A549 treated with Hydrocortisone at 1 μM for 4 hours (cell line): ENCODE measurements around the gene TERC. TPM values are rescaled to one million over a fixed set of nuclear protein-coding genes. Genes with fewer than 3 reads are reported as not detected.

ENCODE experiments used
- total RNA-seq: library from RNA; stranded (reverse); fragments of 200-300 nt; extraction: Qiagen RNA extraction; gene quantifications from 5 replicates; pipeline ENCODE4 v1.2.3, GENCODE V29; 2022

The TERC gene
- total RNA-seq = 0.91 TPM in 1 of 5 replicates, not detected in the others

DNA sequence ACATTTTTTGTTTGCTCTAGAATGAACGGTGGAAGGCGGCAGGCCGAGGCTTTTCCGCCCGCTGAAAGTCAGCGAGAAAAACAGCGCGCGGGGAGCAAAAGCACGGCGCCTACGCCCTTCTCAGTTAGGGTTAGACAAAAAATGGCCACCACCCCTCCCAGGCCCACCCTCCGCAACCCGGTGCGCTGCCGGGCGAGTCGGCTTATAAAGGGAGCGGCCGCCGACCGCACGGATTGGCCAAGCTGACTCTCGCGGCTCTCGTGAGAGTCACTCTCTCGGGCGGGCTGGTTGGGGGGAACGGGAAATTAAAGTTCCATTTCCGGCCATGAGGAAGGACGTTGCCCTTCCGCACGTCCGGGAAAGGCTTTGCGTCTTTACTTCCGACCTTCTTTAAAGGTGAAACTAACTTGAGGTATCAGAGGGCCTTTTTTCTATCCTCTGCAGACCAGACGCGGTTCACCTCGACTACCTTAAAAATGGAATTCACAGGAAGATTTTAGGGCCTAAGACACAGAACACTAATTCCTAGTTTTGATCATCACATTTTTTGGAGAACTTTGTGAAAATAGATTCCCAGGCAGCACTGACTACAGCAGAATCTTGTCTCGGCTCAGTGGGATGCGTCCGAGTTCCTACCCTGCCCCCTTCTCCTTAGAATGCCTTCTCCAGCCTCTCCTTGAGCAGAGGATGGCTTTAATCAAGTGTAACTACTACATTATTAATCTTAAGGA, at the start of gene TERC:
Gene TERC (minus strand): TSS at position 179 of the 731 bp plus-strand sequence.

DNA sequence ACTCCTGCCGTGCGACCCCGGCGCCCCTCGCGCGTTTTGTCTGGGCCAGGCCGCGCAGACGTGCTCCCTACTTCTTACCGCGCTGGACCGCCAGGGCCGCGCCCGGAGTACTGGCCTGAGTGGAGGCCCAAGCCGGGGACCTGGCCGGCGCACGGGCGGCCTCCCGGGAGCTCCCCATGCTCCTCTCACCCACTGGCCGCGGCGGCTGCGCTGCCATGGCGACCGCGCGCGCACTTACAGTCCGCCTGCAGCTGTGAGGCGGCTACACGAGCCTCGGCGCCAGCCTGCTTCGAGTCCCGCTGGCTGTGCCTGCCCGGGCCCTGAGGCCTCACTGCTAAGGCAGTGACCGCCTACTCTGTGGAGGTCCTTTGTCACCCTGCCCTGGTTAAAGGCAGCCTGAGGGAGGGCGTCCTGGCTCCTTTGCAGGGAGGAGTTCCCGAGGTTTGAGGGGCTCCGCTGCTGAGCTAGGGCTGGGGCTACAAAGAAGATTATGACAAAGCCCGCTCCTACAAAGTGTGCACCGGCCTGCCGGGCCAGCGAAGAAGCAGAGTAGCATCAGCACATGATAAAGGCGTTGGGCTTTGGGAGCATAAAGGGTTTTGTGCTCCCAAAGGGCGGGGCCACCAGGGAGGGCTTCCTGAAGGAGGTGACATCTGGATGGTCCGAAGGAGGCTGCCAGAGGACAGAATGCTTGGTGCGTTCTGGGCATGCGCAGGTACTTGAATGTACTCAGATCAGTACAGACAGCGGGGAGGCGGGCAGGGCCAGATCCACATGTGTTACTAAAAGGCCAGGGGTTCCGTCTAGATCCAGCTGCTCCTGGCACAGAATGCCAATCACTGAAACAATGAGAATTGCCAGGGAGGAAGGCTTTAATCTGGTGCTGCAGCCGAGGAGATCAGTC, 47.7 kb upstream of the TERC start, which contains the start of the genes LRRC34 and LRRIQ4:
Gene LRRC34 (minus strand): TSS at position 573 of the 904 bp plus-strand sequence. CDS start 356 bp downstream, at position 217.
Gene LRRIQ4 (plus strand): TSS at position 539 of the 904 bp plus-strand sequence. CDS start 9,052 bp downstream, outside the sequence.

DNA sequence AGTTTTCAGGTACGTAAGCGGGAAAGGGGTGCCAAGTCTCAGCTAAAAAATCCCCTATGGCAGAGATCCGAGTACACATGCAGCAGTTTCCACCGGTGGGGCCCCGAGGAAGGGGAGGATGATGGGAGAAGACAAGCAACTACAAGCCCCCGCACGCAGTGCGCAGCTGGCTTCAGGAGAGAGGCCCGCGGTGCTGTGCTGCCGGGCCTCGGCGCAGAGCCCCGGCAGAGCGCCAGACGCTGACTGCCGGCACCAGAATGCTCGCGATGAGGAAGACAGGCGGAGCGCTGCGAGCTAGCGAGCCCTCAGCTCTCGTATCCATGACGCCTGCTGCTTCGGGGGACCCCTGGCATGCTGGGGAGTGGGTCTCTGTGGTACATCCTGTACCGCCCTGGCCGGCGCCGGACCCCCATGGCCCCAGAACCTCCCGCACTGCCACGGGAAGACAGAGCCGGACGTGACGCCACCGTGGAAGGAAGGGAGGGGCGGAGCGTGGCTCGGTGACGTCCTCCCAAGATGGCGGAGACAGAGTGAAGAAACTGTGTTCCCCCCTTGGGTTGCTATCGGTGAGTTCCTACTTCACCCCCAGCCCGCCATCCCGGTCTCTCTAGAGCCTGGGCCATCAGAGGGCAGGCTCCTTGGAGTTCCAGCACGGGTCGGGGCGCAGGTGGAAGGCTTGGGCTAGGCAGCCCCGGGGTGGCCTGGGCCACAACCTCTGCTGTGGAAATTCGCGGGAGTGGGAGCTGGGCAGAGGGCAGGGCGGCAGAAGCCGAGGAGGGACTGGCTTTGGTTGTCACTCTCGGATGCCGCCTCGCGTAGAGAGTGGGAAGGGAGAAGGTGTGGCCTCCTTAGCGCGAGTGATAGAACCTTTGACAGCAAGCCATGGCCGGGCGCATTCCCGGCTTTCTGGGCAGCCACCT, 8.3 kb upstream of the TERC start, which contains the start of gene MYNN:
Gene MYNN (plus strand): TSS at position 500 of the 920 bp plus-strand sequence. CDS start 900 bp downstream, outside the sequence.

DNA sequence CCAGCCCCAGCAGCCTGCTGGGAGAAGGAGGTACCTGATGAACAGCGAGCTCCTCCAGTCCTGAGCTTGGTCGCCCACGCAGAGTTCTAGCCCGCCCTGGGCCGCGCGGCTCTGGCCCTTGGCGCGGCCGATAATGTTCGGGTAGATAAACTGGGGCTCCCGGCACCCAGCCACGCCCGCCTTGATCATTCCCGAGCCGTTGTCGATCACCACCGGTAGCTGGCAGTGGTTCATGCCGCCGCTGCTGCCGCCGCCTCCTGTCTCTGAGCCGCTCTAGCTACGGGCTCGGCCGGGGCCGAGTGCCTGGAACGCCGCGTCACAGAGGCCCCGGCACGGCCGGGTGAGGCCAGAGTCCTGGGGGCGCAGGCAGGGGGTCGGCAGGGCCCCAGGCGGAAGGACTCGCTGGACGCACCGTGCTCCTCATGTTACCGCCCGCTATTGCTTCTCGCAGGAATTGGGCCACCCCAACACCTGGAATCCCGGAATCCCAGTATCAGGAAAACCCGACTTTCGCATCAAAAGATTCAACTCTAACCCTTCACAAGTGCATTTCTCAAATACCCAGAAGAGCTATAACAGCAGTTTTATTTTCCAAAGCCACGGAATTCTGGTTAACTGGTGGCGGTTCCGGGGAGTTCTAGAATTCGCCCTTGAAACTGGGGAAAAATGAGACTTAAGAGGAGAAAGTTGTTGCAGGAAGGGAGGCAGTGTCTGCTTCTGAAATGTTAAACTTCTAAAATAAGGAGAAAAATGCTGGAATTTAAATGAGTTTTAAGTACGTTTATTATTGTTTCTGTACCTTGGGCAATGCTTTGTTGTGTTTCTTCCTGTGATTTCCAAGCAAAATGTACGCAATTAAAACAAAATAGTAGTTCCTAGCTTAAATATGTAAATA, 4.7 kb upstream of the TERC start, which contains the start of gene ACTRT3:
Gene ACTRT3 (minus strand): TSS at position 275 of the 895 bp plus-strand sequence. CDS start 41 bp downstream, at position 234.

Other genes starting within 250 kb of the TERC start
- not detected in 5 replicates for gene MECOM, start 101.3 kb downstream of the TERC start, total RNA-seq
- gene ACTRT3, start 4.5 kb upstream of the TERC start, total RNA-seq = 2.9 to 3.3 TPM (median 3.0 TPM) in 5 replicates
- 8.7 to 10.7 TPM (median 9.5 TPM) in 5 replicates for gene MYNN, start 8.3 kb upstream of the TERC start, total RNA-seq
- not detected in 5 replicates for gene LRRIQ4, start 47.8 kb upstream of the TERC start, total RNA-seq
- not detected in 5 replicates for gene LRRC34, start 47.8 kb upstream of the TERC start, total RNA-seq
- gene LRRC31, start 104.9 kb upstream of the TERC start, total RNA-seq = not detected in 5 replicates
- gene SAMD7, start 146.5 kb upstream of the TERC start, total RNA-seq = not detected in 5 replicates
- gene SEC62, start 201.7 kb upstream of the TERC start, total RNA-seq = 72.7 to 144 TPM (median 83.8 TPM) in 5 replicates